ENCODE data around the gene MRPL2.

- TF ChIP-seq POLR2AphosphoS5 (IDR thresholded peaks at IDR 0.05; ENCODE audit: low read depth, low read length) = no peak
- no peak for TF ChIP-seq TAF1 (IDR thresholded peaks at IDR 0.05; ENCODE audit: borderline replicate concordance, insufficient read depth, low read length)
- TF ChIP-seq REST (IDR thresholded peaks at IDR 0.05; ENCODE audit: insufficient read depth in 1 of 2, low read depth in 2 of 2, low read length in 2 of 2) = no peak
Observed at GRCh38 chr6:43011207-43011606, 48.0 kb downstream of the MRPL2 start.

Data from PFSK-1 (cell line).